ENCODE data around the gene ZNF343.

DNA sequence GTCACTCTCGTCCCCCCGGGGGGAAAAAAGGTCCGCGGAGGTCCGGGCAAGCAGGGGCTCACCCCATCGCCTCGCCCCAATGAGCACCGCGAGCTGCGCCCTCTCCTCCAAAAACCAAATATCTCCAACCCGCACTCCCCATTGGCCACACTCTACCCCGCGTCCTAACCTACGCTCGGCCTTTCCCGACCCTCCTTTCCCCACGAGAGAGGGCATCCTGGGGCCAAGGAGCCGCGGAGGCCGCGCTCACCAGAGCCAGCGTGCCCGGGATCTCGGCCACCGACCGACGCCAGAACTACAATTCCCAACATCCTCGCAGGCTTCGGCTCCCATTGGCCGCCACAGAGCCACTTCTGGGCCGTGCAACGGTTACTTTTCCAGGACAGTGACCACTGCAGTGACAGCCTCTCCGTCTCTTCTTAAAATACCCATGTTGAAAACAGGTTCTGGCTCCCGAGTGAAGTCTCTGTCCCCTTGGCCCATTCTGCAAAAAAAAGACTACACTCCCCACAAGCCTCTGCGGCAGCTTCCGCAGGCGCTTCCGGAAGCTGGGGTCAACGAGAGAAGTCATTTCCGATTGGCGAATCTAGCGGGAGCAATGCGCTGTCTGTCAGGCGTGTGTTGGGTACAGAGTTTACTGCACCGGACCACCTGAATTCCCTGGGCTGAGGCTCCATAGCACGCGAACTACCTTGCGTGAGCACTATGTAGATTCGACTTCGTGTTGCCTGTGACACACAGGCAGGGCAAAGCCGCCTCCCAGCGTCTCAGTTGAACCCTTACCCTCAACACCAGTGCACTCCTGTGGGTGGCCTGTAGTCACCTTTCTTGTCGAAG is at the start of gene ZNF343:
- TF ChIP-seq, protein P1, sequence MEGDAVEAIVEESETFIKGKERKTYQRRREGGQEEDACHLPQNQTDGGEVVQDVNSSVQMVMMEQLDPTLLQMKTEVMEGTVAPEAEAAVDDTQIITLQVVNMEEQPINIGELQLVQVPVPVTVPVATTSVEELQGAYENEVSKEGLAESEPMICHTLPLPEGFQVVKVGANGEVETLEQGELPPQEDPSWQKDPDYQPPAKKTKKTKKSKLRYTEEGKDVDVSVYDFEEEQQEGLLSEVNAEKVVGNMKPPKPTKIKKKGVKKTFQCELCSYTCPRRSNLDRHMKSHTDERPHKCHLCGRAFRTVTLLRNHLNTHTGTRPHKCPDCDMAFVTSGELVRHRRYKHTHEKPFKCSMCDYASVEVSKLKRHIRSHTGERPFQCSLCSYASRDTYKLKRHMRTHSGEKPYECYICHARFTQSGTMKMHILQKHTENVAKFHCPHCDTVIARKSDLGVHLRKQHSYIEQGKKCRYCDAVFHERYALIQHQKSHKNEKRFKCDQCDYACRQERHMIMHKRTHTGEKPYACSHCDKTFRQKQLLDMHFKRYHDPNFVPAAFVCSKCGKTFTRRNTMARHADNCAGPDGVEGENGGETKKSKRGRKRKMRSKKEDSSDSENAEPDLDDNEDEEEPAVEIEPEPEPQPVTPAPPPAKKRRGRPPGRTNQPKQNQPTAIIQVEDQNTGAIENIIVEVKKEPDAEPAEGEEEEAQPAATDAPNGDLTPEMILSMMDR (IDR thresholded peaks at IDR 0.05), result no peak
- TF ChIP-seq POLR2A (IDR thresholded peaks at IDR 0.05), result peak in 1 of 2 donors; percentile 24

All from vagina (tissue), 2 donors.